Skeletal muscle tissue (tissue), 4 donors: Measurements from ENCODE around the gene PPRC1. TPM values are rescaled to one million over a fixed set of nuclear protein-coding genes. Genes with fewer than 3 reads are reported as not detected.

Source experiments
- H3K27ac ChIP-seq: one replicate; pipeline ENCODE4 v1.7.0; 2013; ENCODE audit warnings: mild to moderate bottlenecking, low read depth, low read length, inconsistent platforms
- H3K27me3 ChIP-seq, 3 donors: one replicate each; pipeline ENCODE4 v1.7.0; 2013; ENCODE audit warnings: low read length in 3 of 3; ENCODE audit not compliant: control insufficient read depth in 3 of 3, insufficient read depth in 3 of 3
- H3K36me3 ChIP-seq, 3 donors: one replicate each; pipeline ENCODE4 v1.7.0; 2013; ENCODE audit warnings: low read length in 3 of 3; ENCODE audit not compliant: control insufficient read depth in 3 of 3, insufficient read depth in 3 of 3
- H3K4me1 ChIP-seq, 3 donors: one replicate each; pipeline ENCODE4 v1.7.0; 2013; ENCODE audit warnings: low read length in 3 of 3, mild to moderate bottlenecking in 3 of 3; ENCODE audit not compliant: control insufficient read depth in 3 of 3, insufficient read depth in 3 of 3
- H3K4me3 ChIP-seq, 3 donors: one replicate each; pipeline ENCODE4 v1.7.0; 2013; ENCODE audit warnings: low read length in 3 of 3
- H3K9ac ChIP-seq, 3 donors: one replicate each; pipeline ENCODE4 v1.7.0; 2013; ENCODE audit warnings: low read length in 3 of 3, mild to moderate bottlenecking in 3 of 3, moderate library complexity in 2 of 3, low read depth in 1 of 3
- H3K9me3 ChIP-seq, 3 donors: one replicate each; pipeline ENCODE4 v1.7.0; 2013; ENCODE audit warnings: low read length in 3 of 3; ENCODE audit not compliant: control insufficient read depth in 3 of 3
- total RNA-seq: library from RNA; depleted of rRNA; stranded (reverse); fragments of >200 nt; gene quantifications from one replicate; pipeline ENCODE4 v1.2.3, GENCODE V29; 2014
- donor health status: Osteomylitis.

PPRC1 gene
- total RNA-seq, 1 donor from 2014 or later = 7.3 TPM

- Histone ChIP-seq H3K27me3 (no peaks in the 10 kb centered on the region), H3K4me1 (peaks cover 7 to 17% (median 9%) of the 10 kb centered on the region in 3 donors), H3K27ac (no peak overlapping the region), H3K4me3 (no peak overlapping the region), H3K9ac (no peak overlapping the region), H3K9me3 (no peaks in the 10 kb centered on the region), H3K36me3 (peaks cover 46 to 61% (median 53%) of the 10 kb centered on the region in 3 donors)
Observed at GRCh38 chr10:102157224-102157623, 24.4 kb downstream of the PPRC1 start.

GRCh38 chr10:102159051-102159597 lies 26.3 kb downstream of the PPRC1 start:
- H3K36me3 ChIP-seq = peaks cover 51 to 78% (median 69%) of the 10 kb centered on the region in 3 donors
- no peak overlapping the region for H3K4me3 ChIP-seq
- peaks cover 0 to 6% (median 0%) of the 10 kb centered on the region in 3 donors for H3K4me1 ChIP-seq
- no peaks in the 10 kb centered on the region for H3K9me3 ChIP-seq
- H3K27me3 ChIP-seq = no peaks in the 10 kb centered on the region
- no peak overlapping the region for H3K27ac ChIP-seq
- no peak overlapping the region for H3K9ac ChIP-seq

GRCh38 chr10:102159831-102160230 lies 27.0 kb downstream of the PPRC1 start:
- H3K36me3 ChIP-seq = peaks cover 47 to 78% (median 68%) of the 10 kb centered on the region in 3 donors
- no peak overlapping the region for H3K27ac ChIP-seq
- no peak overlapping the region for H3K9ac ChIP-seq
- no peaks in the 10 kb centered on the region for H3K4me1 ChIP-seq
- H3K9me3 ChIP-seq = no peaks in the 10 kb centered on the region
- no peaks in the 10 kb centered on the region for H3K27me3 ChIP-seq
- no peak overlapping the region for H3K4me3 ChIP-seq

- Histone ChIP-seq H3K27ac (no peak overlapping the region), H3K9me3 (no peaks in the 10 kb centered on the region), H3K36me3 (peaks cover 38 to 54% (median 53%) of the 10 kb centered on the region in 3 donors), H3K4me1 (no peaks in the 10 kb centered on the region), H3K27me3 (no peaks in the 10 kb centered on the region), H3K4me3 (no peak overlapping the region), H3K9ac (no peak overlapping the region)
Observed at GRCh38 chr10:102163342-102163989, 30.6 kb downstream of the PPRC1 start.

- Histone ChIP-seq H3K27me3 (no peaks in the 10 kb centered on the region), H3K36me3 (peaks cover 5 to 11% (median 10%) of the 10 kb centered on the region in 3 donors), H3K4me3 (no peak overlapping the region), H3K27ac (no peak overlapping the region), H3K9me3 (no peaks in the 10 kb centered on the region), H3K4me1 (peaks cover 0 to 7% (median 4%) of the 10 kb centered on the region in 3 donors), H3K9ac (no peak overlapping the region)
Observed at GRCh38 chr10:102167861-102168260, 35.0 kb downstream of the PPRC1 start.

GRCh38 chr10:102170602-102171001 lies 37.8 kb downstream of the PPRC1 start:
- peaks cover 0 to 7% (median 5%) of the 10 kb centered on the region in 3 donors for H3K4me1 ChIP-seq
- H3K27me3 ChIP-seq = no peaks in the 10 kb centered on the region
- H3K27ac ChIP-seq = no peak overlapping the region
- H3K4me3 ChIP-seq = no peak overlapping the region
- H3K9ac ChIP-seq = no peak overlapping the region
- no peaks in the 10 kb centered on the region for H3K9me3 ChIP-seq
- H3K36me3 ChIP-seq = no peaks in the 10 kb centered on the region

GRCh38 chr10:102172288-102172687 lies 39.4 kb downstream of the PPRC1 start:
- no peaks in the 10 kb centered on the region for H3K9me3 ChIP-seq
- no peak overlapping the region for H3K4me3 ChIP-seq
- H3K9ac ChIP-seq = no peak overlapping the region
- no peak overlapping the region for H3K27ac ChIP-seq
- no peaks in the 10 kb centered on the region for H3K27me3 ChIP-seq
- H3K36me3 ChIP-seq = no peaks in the 10 kb centered on the region
- peaks cover 3 to 11% (median 10%) of the 10 kb centered on the region in 3 donors for H3K4me1 ChIP-seq

- peak overlapping the region in 1 of 3 donors; percentile 45 for H3K9ac ChIP-seq
- no peaks in the 10 kb centered on the region for H3K27me3 ChIP-seq
- H3K9me3 ChIP-seq = no peaks in the 10 kb centered on the region
- H3K4me3 ChIP-seq = no peak overlapping the region
- H3K36me3 ChIP-seq = no peaks in the 10 kb centered on the region
- no peak overlapping the region for H3K27ac ChIP-seq
- H3K4me1 ChIP-seq = peaks cover 3 to 10% (median 8%) of the 10 kb centered on the region in 3 donors
Observed at GRCh38 chr10:102175415-102175814, 42.6 kb downstream of the PPRC1 start.

- Histone ChIP-seq H3K27ac (no peak overlapping the region), H3K36me3 (no peaks in the 10 kb centered on the region), H3K9me3 (no peaks in the 10 kb centered on the region), H3K4me1 (no peaks in the 10 kb centered on the region), H3K4me3 (no peak overlapping the region), H3K9ac (no peak overlapping the region), H3K27me3 (no peaks in the 10 kb centered on the region)
Observed at GRCh38 chr10:102184606-102185005, 51.8 kb downstream of the PPRC1 start.

- Histone ChIP-seq H3K36me3 (no peaks in the 10 kb centered on the region), H3K27me3 (no peaks in the 10 kb centered on the region), H3K4me3 (no peak overlapping the region), H3K9me3 (no peaks in the 10 kb centered on the region), H3K4me1 (no peaks in the 10 kb centered on the region), H3K9ac (no peak overlapping the region), H3K27ac (no peak overlapping the region)
Observed at GRCh38 chr10:102185272-102185671, 52.4 kb downstream of the PPRC1 start.
